CD4-positive, alpha-beta T cell treated with Interleukin-1 beta for 1 hour (primary cell): Measurements from ENCODE around the gene BAK1.
"Not testable (repeated sequence)": the region's sequence is repeated elsewhere in the genome, so short reads cannot be mapped to it uniquely, and the experiment has no call there.

Experiments
- DNase-seq, 2 donors: peaks; one replicate each; pipeline ENCODE4 v3.0.0-alpha.2; 2020 to 2022

The BAK1 gene

DNA sequence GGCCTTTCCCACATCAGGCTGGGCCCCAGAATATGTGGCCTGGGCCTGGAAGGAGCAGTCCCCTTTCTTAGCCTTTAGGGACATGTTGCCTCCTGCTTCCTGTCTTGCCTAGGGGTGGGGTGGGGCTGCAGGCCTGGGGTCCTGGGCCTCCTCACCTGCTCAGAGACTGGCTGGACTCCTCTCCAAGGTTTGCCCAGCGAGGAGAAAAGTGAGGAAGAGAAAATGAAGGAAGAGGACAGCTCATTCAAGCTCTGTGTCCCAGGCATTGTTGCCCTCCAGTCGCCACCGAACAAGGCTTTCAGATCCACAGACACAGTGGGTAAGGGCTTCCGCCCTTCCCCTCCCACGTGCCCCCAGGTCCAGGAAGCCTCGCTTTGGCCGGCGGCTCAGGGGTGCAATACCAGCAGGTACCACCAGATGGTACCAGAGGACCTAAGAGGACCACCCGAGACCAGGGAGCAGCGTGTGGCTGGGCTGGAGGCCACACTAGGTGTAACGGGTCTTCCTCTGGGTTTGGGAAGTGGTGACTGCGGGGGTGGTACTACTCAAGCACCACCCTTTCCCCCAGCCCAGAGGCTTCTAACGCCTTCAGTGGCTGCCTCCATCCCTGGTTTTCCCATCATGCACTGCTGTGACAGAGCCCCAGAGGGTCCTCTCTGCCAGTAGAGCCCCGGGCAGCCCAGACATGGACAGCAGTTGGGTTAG lies 5.5 kb upstream of the BAK1 start:
- peak; percentile 89 to 92 for DNase-seq

DNA sequence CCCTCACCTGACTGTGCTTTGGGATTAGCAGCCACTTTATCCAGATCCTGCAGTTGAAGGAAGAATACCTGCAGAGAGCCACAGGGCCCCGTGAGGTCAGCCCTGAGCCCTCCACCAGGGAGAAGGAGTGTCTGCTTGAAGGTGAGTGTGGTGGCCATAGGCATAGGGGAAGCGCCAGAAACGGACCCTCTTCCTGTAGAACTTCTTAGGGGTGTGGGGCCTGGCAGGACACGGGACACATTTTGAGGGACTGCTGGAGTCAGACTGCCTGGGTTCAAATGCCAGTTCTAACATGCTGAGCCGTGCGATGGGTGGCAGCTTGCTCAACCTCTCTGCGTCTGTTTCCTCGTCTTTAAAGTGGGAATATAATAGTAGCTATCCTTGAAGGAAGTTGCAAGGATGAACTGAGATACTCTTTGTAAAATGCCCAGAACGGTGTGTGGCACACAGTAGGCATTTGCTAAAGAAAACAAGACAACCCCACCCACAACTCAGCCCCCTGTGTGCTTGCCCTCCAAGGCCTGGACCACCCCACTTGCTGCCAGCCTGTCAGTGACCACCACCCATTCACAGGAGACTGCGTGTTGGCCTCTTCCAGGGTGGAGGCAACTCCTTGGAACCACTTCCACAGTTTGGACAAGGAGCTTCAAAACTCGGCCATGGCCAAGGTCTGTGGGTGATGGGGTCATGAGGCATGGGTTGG lies 4.8 kb upstream of the BAK1 start:
- DNase-seq: no peak

DNA sequence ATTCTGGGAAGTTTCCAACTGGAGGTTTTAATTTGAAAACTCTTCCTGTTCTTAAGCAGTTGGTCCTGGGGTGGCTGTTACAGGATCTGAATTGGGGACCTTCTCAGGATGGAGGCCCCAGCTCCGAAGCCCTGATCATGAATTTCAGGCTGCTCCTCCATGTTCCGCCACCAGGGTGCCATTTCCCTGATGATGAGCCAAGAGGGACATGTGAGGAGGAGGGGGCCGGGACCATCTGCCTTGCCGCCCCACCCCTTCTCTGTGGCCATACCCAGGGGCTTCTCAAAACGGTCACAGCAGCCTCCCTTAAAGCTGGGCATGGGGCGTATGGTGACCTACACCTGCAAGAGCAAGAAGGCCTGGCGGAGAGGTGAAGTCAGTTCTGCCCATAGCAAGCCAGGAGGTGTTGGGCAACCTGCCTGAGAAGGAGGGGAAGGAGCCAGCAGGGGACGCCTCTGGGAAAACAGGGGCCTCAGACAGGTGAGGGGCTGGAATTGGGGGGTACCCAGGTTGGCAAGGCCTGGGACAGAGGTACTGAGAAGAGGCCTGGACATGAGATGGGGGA lies 3.6 kb upstream of the BAK1 start:
- DNase-seq: no peak

DNA sequence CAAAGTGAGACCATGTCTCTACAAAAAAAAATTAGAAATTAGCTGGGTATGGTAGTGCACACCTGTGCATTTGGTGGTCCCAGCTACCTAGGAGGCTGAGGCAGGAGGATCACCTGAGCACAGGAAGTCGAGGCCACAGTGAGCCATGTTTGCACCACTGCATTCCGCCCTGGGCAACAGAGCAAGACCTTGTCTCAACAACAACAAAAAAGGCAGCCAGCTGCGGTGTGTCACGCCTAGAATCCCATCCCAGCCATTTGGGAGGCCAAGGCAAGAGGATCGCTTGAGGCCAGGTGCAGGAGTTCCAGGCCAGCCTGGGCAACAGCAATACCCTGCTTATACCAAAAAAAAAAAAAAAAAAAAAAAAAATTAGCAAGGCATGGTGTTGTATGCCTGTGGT lies 1.1 kb upstream of the BAK1 start:
- DNase-seq: no peak

DNA sequence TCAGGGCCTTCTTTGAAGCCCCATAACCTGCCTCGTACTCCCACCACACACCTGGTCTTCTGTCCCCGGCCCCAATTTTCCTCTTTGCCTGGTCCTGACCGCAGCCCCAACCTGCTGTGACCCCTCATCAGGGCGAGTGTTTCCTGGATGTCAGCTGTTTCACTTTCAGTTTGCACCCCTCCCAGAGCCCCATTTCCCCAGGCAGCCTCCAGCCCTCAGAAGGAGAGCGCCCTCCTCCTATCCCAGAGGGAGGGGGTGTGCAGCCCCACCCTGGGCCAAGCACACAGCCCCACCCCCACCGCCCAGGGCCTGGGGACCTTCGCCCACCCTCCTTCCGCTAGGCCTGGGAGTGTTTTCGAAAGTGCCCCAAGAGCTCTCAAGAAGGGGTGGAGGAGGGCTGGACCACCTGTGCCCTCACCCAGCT lies 1.5 kb downstream of the BAK1 start:
- peak; percentile 52 to 67 for DNase-seq

DNA sequence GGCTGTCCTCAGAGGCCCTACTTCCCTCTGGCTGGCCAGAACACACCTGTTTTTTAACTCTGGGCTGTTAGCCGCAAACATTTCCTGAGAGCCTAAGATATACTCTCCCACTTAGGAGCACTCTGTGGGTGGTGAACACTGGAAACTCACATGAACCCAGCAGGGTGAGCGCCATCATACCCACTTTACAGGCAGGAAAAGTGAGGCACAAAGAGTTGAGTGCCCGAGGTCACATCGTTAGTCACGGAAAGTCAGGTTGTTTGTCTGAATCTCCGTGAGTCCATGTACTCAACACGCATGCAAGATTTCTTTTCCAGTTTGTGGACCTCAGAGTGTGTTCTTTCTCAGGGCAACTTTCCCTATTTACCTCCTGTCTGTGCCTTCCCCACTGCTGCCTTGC lies 1.9 kb downstream of the BAK1 start:
- no peak for DNase-seq

DNA sequence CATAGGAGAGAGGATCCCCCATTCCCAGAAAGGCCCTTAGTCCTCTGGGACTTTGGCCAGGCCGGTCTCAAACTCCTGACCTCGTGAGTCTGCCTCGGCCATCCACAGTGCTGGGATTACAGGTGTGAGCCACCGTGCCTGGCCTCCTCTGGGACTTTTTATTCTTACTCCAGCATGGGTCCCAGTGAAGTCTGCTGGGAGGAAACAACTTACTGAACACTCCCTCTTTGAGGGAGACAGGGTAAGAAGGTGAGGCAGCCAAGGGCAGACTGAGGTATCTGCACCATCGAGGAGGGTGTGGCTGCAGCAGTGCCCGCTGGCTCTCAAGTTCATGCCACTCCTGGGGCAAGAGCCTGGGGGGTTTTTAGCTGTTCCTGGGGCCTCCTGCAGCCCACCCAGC lies 2.4 kb downstream of the BAK1 start:
- no peak for DNase-seq

DNA sequence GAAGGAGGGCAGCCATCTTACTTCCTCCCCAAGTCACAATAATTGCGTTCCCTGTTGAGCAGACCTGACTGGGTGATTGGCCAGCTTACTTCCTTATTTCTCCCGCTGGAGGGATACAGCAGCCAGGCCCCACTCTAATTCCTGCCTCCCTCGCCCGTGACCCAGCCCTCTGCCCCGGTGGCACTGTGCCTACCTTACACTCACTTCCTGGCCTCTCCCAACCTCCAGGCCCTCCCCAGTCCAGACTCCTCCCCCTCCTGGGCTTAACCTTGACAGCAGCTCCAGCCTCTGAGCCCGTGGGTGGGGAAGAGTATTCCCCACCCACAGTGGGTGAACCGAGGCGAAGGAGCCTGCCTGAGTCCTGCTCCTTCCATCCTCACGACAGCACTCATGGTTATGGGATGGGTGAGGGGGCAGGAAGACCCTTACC lies 3.0 kb downstream of the BAK1 start:
- peak in 1 of 2 donors; percentile 36 for DNase-seq

DNA sequence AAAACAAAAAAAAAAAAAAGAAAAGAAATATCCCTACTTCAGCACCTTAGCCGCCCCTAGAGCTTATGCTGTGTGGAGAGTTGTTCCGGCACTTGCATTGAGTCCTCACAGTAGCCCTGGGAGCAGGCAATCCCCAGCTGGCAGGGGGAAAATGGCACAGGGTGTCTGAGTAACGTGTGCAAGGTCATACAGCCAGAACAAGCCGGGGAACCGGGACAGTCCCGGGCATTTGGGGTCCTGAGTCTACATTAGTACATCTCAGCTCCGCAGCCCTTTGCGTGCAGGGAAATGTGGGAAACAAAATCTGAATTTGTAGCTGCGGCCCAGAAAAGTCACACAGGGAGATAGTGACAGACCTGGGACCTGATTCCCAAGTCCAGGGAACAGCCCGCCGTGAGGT lies 3.4 kb downstream of the BAK1 start:
- DNase-seq: no peak

DNA sequence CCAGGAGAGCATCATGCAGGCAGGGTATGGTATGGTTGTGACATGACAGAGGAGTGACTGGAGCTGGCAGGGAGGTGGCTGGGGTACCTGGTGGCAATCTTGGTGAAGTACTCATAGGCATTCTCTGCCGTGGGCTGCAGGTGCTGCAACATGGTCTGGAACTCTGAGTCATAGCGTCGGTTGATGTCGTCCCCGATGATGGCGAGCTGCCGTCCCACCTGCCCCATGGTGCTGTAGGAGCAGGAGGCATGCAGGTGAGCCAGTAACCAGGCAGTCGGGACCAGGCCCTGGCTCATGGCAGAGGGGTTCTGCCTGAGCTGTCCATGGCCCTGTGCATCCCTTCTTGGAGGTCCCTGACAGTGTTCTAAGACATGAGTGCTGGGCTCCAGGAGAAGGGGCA lies 4.9 kb downstream of the BAK1 start:
- DNase-seq: no peak

DNA sequence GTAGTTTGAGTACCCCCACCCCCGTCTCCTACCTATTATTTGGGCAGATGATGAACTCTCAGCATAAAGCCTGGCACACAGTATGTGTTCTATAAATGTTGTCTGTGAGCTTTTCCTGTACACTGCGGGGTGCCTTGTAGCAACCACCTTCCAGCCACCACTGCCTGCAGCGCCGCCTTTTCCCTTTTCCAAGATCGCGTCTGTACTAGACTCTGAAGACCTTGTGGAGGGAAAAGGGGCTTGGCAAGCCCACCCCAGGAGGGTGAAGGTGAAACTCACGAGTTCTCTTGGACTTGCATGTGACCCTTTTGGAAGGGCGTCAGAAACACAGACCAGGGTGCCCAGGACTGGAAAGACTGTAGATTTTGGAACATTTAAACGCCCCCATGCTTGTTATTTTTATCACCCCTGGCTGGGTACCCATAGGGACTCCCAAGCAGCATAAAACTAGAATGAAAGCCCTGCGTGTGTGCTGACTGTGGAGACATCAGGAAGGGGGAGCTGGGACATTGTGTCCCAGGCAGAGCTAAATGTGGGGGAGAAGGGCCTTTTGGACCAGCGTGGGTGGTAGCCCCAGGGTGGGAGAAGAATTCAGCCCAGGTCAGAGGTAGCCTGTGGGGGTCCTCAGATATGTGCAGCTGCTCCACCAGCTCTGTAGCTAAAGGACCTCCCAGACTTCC lies 8.3 kb downstream of the BAK1 start:
- DNase-seq: no peak

DNA sequence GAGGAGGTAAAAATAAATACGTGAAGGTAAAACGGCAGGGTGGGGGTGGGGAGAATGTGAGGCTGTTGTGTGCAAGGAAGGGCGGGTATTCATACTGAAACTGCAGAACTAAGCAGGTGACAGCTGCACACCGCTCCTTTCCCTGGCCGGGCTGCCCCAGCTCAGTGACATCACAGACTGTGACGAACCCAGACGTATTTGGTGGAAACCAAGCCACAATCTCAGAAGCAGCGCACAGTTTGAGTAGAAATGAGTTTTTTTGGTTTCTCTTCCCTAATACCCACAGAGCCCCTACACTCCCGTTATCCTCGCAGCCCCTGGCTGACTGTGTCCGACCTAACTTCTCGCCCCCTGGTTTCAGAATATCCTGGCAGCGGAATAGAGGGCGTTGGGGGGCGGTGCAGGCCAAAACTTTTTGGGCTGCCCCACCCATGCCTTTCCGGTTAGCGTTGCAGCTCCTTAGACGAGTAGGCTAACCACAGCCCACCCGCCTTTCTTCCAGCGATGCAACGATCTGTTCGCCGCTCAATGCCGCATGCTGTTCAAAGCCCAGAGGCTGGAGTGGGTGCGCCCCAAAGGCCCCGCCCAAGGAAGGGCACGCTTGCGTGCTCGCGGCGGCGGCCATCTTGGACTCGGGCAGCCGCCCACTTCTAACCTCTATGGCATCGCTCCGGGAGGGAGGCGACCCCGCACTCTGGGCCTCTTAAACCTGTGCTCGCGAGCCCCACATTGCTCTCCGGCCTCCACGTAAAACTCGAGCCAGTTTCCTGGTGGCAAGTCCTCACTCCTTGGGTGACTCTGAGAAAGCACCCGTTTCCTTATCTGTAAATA lies 9.1 kb downstream of the BAK1 start:
- DNase-seq: peak; percentile 93 to 94

DNA sequence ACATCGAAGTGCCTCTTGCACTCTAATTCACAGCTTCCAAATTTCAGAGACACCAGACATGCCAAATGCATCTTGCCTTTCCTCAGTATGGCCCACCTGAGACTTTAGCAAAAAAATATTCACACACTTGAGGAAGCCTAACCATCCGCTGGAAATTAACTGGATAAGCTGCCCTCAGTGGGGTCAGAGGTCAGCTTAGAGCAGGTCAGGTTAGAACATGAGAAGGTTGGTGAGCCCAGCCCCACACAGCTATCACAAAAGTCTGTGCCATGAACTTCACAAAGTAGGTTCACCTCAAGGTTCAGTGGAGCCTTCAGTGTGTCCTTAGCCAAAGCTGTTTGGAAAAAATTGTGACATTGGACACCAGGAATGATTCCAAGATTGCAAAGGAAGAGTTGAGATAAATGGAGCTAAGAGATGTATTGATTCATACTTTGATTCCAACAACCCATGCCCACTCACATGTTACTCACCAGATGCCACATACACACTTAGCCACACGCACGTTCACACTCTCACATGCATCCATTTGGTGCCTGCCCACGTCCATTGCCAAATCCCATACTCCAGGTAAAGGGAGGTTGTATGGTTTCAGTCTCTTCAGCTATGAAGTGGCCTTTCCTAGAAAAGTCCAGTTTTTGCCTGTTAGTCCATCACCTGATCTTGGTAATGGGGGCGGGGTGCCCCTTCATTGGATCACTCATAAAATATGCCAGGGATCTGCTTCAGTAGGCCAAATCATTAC lies 11.1 kb downstream of the BAK1 start:
- DNase-seq: no peak

DNA sequence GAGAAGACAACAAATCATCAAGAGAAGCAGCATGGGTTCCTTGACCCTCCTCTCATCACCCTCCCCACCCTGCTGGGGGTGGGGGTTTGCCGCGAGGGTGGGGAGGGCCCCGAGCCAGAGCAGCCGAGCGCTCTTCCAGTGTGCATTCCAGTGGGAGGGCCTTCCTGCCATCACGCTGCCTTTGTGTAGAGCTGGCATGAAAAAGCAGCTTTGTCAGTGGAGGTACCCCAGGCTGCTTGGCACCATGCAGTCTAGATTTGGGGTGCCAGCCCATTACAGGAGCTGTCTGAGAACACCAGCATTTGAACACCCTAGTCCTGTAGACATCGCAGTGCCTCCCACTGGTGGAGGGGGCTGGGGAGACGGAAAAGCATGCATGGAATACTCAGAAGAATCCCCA lies 12.2 kb downstream of the BAK1 start:
- no peak for DNase-seq

DNA sequence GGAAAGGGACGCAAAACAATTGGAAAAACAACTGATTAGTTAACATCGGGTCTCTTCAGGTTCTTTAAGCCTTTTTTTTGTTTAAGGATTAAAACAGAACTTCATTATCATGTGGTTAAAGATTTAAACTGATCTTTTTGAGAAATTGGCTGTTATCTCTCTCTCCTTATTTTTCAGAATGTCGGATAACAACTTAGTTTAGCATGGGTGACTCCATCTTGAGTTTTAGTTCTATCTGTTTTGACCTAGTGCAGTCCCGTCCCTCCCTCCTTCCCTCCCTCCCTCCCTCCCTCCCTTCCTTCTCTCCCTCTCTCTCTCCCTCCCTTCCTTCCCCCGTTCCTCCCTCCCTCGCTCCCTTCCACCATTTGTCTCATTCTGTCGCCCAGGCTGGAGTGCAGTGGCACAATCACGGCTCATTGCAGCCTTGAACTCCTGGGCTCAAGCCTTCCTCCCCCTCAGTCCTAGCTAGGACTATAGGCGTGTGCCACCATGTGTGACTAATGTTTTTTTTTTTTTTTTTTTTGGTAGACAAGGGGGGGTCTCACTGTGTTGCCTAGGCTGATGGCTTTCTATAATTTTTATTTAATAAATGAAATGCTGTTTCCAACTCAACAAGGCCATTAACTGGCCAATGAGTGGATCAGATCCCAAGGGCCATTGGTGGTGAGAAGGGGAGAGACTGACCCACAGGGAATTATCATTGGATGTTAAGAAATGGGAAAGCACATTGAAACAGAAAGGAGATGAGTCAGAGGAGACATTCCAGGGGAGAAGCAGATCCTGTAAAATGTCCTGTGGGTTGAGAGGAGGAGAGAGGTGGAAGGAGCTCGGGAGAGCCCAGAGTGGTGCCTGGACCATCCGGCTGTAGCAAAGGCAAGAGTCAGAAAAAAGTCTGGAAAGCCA lies 13.6 kb downstream of the BAK1 start:
- DNase-seq: no peak

DNA sequence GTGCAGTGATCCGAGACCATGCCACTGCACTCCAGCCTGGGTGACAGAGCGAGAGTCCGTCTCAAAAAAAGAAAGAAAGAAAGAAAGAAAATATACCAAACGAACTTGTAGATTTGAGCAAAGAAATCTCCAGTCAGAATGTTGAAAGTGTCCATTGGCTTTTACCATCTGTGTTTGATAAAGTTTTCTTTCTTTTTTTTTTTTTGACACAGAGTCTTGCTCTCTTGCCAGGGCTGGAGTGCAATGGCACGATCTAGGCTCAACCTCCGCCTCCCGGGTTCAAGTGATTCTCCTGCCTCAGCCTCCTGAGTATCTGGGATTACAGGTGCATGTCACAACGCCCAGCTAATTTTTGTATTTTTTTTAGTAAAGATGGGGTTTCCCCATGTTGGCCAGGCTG lies 21.3 kb downstream of the BAK1 start:
- DNase-seq: no peak

DNA sequence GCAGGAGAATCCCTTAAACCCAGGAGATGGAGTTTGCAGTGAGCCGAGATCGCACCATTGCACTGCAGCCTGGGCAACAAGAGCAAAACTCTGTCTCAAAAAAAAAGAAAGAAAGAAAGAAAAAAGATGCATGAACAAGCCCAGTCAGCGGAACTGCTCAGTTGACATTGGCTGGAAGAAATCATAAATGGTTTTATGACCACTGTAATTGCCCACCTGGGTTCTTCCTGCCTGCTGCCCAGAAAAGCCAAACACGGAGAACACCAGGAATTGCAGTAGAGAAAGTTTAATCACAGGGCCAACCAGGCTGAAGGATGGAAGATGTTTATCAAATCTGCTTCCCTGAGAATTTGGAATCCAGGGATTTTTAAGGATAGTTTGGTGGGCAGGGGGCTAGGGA lies 22.7 kb downstream of the BAK1 start:
- no peak for DNase-seq

DNA sequence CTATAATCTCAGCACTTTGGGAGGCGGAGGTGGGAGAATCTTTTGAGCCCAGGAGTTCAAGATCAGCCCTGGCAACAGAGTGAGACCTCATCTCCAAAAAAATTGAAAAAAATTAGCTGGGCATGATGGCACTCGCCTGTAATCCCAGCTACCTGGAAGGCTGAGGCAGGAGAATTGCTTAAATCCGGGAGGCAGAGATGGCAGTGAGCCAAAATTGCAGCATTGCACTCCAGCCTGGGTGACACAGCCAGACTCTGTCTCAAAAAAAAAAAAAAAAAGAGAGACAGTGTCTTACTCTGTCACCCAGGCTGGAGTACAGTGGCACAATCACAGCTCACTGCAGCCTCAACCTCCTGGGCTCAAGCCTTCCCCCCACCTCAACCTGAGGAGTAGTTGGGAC lies 27.2 kb downstream of the BAK1 start:
- not testable (repeated sequence) for DNase-seq

DNA sequence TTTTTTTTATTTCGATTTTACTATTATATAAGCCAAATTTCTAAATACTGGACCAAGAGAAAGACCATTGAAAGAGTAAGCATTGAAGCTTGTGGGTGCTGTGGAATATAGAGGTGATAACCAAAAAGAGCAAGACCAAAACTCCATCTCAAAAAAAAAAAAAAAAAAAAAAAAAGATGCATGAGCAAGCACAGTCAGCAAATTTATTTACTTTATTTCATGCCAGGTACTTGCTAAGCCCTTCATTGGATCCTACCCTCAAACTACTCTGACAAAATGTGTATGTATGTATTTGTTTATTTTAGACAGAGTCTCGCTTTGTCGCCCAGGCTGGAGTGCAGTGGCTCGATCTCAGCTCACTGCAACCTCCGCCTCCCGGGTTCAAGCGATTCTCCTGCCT lies 27.8 kb downstream of the BAK1 start:
- no peak for DNase-seq

DNA sequence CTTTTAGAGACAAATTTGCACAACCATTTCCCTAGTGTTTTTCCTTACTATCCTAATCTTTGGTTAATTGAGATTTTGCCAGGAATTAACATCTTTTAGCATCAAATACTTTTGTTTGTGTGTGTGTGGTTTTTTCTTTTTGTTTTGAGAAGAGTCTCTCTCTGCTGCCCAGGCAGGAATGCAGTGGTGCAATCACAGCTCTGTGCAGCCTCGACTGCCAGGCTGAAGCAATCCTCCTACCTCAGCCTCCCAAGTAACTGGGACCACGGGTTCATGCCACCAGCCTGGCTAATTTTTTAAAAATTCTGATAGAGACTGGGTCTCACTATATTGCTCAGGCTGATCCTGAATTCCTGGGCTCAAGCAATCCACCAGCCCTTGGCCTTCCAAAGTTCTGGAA lies 28.5 kb downstream of the BAK1 start:
- DNase-seq: no peak

DNA sequence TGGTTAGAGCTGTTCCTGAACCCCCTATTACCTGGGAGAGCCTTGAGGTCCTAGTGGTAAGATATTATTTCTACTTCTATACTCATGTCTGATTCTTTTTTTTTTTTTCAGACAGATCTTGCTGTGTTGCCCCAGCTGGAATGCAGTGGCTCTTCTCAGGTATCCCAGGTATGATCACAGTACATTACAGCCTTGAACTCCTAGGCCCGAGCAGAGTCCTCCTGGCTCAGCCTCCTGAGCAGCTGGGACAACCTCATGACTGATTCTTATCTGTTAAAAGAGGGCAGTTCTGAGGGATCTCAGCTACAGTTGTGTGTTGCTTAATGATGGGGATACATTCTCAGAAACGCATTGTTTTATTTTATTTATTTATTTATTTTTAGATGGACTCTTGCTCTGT lies 30.2 kb downstream of the BAK1 start:
- DNase-seq: no peak
